ENCODE data around the gene SIGLEC9.

SIGLEC9 gene

DNA sequence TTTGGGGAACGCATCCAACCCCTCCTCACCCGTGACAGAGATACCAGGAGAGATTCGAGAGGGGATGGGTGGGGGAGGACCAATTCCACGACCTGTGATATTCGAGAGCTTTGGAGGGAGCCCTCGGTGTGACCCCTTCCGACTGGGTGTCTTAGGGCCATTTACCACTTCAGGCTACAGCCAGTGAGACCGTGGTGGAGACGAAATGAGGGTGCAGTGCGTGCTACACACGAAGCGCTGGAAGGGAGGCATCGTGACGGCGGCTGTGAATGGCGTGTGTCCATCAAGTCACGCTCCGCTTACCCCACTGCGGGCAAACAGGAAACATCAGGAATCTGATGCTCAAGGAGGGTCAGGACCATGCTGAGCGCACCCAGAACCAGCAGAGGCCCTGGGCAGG lies 26.9 kb upstream of the SIGLEC9 start:
- no peak for DNase-seq

GRCh38 chr19:51098365-51099046 lies 26.2 kb upstream of the SIGLEC9 start:
- DNase-seq, result no peak

DNA sequence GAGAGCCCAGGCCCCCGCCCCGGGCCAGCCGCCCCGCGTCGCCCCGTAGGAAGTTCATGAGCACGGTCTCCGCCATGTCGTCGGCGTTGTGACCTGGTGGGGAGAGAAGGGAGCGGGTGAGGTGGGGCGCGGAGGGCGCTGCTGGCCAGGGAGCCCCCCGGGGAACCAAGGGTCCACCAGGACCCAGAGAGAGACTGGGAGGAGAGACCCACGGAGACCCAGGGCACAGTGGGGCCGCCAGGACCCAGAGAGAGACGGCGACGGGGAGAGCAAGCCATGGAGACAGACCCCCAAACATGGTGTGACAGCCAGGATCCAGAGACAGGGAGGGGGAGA lies 25.7 kb upstream of the SIGLEC9 start:
- DNase-seq, result no peak

GRCh38 chr19:51100601-51101000 lies 24.1 kb upstream of the SIGLEC9 start:
- no peak for DNase-seq

GRCh38 chr19:51101171-51101865 lies 23.4 kb upstream of the SIGLEC9 start:
- DNase-seq, result no peak

DNA sequence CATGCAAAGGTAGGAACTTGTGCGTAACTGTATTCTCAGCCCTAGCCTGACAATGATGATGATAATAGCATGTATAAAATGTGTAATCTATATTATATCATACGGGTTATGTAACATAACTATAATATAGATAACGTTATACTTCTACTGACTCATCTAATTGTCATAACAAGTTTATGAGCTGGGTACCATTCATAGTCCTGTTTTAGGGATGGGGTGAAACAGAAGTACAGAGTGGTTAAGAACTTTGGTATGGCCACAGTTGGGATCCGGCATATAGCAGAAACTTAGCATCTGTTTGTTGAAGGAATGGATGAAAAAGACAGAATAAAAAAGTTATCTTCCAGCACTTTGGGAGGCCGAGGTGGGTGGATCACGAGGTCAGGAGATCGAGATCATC lies 21.7 kb upstream of the SIGLEC9 start:
- DNase-seq, result no peak

DNA sequence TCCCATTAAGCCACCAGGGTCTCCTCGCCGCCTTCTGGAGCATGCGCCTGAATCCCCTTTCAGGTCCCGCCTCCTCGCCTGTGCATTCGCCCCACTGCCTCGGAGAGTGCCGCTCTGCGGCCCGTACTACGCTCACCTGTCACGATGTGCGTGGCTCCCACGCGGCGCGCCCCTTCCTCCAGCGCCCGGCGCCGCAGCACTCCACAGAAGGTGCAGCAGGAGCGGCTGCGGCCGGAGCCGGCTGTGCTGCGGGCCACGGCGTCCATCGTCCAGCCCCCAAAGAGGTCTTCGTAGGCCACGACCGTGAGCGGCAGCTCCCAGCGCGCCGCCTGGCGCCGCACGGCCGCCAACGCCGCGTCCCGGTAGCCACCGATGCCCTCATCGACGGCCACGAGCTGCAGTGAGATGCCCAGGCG lies 20.8 kb upstream of the SIGLEC9 start:
- no peak for DNase-seq

- DNase-seq, result peak; percentile 49 to 54
These were observed 17.2 kb upstream of the SIGLEC9 start for GRCh38 chr19:51107406-51108065.

DNA sequence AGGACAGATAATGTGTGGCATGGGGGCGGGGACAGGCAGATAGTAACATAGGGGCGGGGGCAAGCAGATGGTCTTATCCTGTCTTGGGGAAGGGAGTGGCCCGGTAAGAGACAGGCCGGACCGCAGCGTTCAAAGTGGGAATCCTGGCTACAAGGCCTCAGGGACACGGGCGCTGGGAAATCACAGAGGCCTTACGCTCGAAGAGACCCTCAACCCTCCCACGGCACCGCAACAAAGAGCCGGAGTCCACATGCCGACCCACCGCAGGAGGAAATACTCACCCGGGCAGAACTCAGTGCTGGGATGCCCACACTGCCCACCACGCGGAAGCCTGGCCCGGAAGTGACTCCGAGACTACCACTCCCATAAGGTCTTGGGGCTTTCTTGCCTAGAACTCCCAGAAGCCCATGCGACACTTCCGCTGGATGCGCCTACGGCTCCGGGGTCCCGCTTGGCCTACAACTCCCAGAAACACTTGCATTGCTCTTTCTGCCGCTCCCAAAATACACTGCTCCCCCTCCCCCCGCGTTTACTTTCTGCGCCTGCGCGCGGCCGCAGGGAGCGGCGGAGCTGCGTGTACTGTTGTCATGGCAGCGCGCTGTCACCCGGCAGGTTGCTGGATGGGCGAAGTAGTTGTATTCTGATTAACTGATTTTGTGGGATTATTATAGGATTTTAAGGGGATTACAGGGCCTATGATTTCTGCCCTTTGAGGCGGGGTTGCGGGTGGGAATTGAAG lies 16.5 kb upstream of the SIGLEC9 start, which contains the start of gene CTU1:
Gene CTU1 (minus strand): TSS at position 344 of the 739 bp plus-strand sequence. CDS start 3,840 bp downstream, outside the sequence.
- peak; percentile 100 for DNase-seq

DNA sequence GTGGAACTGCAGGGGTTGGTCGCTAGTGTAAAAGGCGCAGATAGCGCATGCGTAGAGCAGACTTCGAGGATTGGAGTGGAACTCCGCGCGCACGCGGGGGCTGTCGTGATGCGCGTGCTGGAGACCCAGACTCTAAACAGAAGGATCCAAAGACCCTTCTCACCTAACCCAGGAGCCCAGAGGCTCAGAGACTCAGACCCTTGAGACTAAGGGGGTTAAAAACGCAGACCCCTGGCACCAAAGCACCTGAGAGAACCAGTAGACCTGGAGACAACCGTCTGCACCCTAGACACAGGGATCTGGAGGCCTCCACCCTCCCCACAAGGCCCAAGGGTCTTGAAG lies 15.9 kb upstream of the SIGLEC9 start:
- DNase-seq, result peak in 1 of 2 experiments; percentile 92

GRCh38 chr19:51110666-51110971 lies 14.1 kb upstream of the SIGLEC9 start:
- no peak for DNase-seq

- DNase-seq, result peak; percentile 27 to 40
These were observed 13.1 kb upstream of the SIGLEC9 start for GRCh38 chr19:51111606-51112005.

GRCh38 chr19:51114087-51114729 lies 10.5 kb upstream of the SIGLEC9 start:
- no peak for DNase-seq

- DNase-seq, result no peak
These were observed 7.9 kb upstream of the SIGLEC9 start for GRCh38 chr19:51116736-51117286.

DNA sequence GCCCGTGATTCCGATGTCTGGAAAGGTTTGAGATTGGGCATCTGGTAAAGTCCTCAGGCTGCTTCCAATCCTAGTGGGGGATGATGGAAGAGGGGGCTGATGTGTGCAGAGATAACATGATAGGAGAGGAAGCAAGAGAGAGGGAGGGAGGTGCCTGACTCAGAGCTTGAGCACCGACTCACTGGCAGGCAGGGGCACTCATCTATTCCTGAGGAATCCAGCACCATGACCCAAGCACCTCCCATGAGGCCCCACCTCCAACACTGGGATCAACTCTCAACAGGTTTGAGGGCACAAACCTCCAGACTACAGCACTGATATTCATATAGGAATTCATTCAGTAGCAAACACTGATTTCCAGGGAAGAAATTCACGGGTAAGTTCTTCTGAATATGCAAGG lies 5.6 kb upstream of the SIGLEC9 start:
- DNase-seq, result no peak

GRCh38 chr19:51119611-51120010 lies 5.1 kb upstream of the SIGLEC9 start:
- no peak for DNase-seq

- no peak for DNase-seq
These were observed 4.5 kb upstream of the SIGLEC9 start for GRCh38 chr19:51120160-51120559.

DNA sequence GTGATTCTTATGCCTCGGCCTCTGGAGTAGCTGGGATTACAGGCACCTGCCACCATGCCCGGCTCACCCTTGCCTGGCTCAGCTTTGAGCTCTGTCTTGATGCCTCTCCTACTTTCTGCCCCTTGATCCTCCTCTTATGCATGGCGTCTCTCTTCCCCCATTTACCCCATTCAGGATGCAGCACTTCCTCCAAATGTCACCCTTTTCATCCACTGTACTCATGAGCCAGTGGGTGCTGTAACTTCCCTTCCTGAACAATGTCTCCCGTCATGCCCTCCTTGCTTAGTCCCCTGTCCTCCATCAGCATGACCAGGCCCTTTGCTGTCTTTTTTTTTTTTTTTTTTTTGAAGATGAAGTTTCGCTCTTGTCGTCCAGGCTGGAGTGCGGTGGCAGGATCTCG lies 3.4 kb upstream of the SIGLEC9 start:
- no peak for DNase-seq

- DNase-seq, result no peak
These were observed 2.4 kb upstream of the SIGLEC9 start for GRCh38 chr19:51122112-51122981.

DNA sequence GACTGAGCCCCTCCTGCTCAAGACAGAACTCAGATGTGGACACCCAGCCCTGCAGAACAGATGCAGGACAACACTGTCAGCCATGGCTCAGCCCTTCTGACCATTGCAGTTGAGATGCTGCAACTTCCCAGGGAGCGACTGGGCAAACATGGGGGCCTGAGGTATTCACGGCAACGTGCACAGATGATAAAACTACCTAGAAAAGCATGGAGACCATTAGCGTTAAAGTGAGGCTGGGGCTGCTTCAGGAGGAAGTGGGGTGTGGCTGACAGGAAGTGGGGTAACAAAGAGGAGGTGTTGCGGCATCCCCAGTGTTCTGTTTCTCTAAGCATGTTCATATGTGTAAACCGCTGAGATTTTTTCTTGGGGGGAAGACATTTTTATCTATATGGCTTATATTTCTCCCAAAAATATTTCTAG lies 1.3 kb upstream of the SIGLEC9 start:
- DNase-seq, result no peak

DNA sequence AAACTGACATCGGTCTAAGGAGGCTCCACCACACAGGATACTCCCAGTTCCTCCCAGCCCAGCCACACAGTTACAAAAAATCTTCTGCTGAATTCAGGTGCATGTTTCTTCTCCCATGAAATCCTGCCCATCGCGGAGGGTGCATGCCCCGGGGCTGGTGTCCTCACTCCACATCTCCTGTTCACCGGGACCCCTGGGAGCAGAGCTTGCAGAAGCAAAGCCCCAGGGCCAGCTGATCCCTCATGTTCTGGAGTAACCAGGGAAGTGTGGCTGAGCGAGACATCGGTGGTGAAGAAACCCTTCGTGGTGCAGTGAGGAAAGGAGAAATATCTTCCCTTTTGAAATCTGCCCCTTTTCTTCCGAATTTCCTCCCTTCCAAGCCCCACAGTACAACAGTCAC lies 904 bp upstream of the SIGLEC9 start:
- DNase-seq, result no peak

GRCh38 chr19:51124216-51124615 lies 490 bp upstream of the SIGLEC9 start:
- no peak for DNase-seq

Data from NCI-H526 (cell line).